Caco-2 (cell line): ENCODE data around the gene SSTR5. TPM values are rescaled to one million over a fixed set of nuclear protein-coding genes. Genes with fewer than 3 reads are reported as not detected.

Source experiments
- BruUV-seq: library from RNA; stranded (reverse); fragments of 400-500 nt; replicated peaks from 2 replicates; lab custom pipeline; 2021; lab: Mats Ljungman, UMichigan
- CTCF ChIA-PET: fragments of 300-600 bp; sonication (Branson Sonifier 250); formaldehyde crosslinking; loops from one replicate; lab custom pipeline; 2022; ENCODE audit warnings: antibody characterized with exemption; lab: Charles Lee
- POLR2A ChIA-PET: fragments of 300-600 bp; sonication (Branson Sonifier 250); formaldehyde crosslinking; loops from one replicate; lab custom pipeline; 2022; ENCODE audit warnings: antibody characterized with exemption; lab: Charles Lee
- DNase-seq, 2 experiments: peaks; one replicate each; pipeline versions ENCODE4 v3.0.0 to v3.0.0-alpha.2; 2020 to 2022
- H3K27me3 ChIP-seq: replicated peaks from 2 replicates; pipeline ENCODE4 v1.6.0; 2011; ENCODE audit warnings: low read length; ENCODE audit not compliant: control insufficient read depth, insufficient read depth
- H3K36me3 ChIP-seq: 2 replicates; pipeline ENCODE4 v1.5.1; 2011; ENCODE audit warnings: low read length; ENCODE audit not compliant: control insufficient read depth, insufficient read depth
- H3K4me1 ChIP-seq: fragments of 250-450 bp; sonication (Bioruptor Pico); 2 replicates; pipeline ENCODE4 v1.5.1; 2020; ENCODE audit warnings: mild to moderate bottlenecking
- H3K4me3 ChIP-seq: 2 replicates; pipeline ENCODE4 v1.5.1; 2011; ENCODE audit warnings: low read depth, mild to moderate bottlenecking, control low read depth, low read length
- H3K9me3 ChIP-seq: fragments of 250-450 bp; sonication (Bioruptor Pico); 2 replicates; pipeline ENCODE4 v1.5.1; 2020; ENCODE audit warnings: mild to moderate bottlenecking, moderate library complexity
- H3K27ac Mint-ChIP-seq: one replicate; pipeline ENCODE4 v1.8.0; 2022; ENCODE audit warnings: mixed read lengths; ENCODE audit not compliant: unreplicated experiment
- H3K27me3 Mint-ChIP-seq: one replicate; pipeline ENCODE4 v1.8.0; 2022; ENCODE audit warnings: mixed read lengths; ENCODE audit not compliant: insufficient read depth, unreplicated experiment
- H3K36me3 Mint-ChIP-seq: one replicate; pipeline ENCODE4 v1.8.0; 2022; ENCODE audit warnings: mild to moderate bottlenecking, mixed read lengths; ENCODE audit not compliant: insufficient read depth, unreplicated experiment
- H3K4me1 Mint-ChIP-seq: one replicate; pipeline ENCODE4 v1.8.0; 2022; ENCODE audit warnings: low read depth, mixed read lengths; ENCODE audit not compliant: unreplicated experiment
- H3K4me3 Mint-ChIP-seq: one replicate; pipeline ENCODE4 v1.8.0; 2022; ENCODE audit warnings: mild to moderate bottlenecking, moderate library complexity, mixed read lengths; ENCODE audit not compliant: unreplicated experiment
- H3K9me3 Mint-ChIP-seq: one replicate; pipeline ENCODE4 v1.8.0; 2022; ENCODE audit warnings: mixed read lengths; ENCODE audit not compliant: unreplicated experiment
- intact Hi-C: fragments of 100-400 bp; cut with micrococcal nuclease; formaldehyde crosslinking; loops from one replicate; pipeline ENCODE4 v1.10.0; 2022; ENCODE audit not compliant: unreplicated experiment
- total RNA-seq: library from RNA; stranded (reverse); gene quantifications from 2 replicates; pipeline ENCODE4 v1.2.3, GENCODE V29; 2022
- TF ChIP-seq, protein P1 (sequence below), 2 experiments: fragments of 200-600 bp in 1 of 2; IDR thresholded peaks; 1 replicate in 1 of 2; 2 replicates in 1 of 2; pipeline versions ENCODE4 v1.5.1 to v1.8.0; 2011 to 2022; ENCODE audit warnings: antibody characterized with exemption in 1 of 2, control low read depth in 1 of 2, inconsistent platforms in 1 of 2, low read depth in 1 of 2, low read length in 1 of 2, mild to moderate bottlenecking in 1 of 2, moderate library complexity in 1 of 2; ENCODE audit not compliant: insufficient read depth in 1 of 2, severe bottlenecking in 1 of 2, unreplicated experiment in 1 of 2

The SSTR5 gene
- total RNA-seq, 1 experiment from 2014 or later, result 0.23 TPM

GRCh38 chr16:1108299-1109252 is 36.0 kb downstream of the SSTR5 start:
- TF ChIP-seq, protein P1, sequence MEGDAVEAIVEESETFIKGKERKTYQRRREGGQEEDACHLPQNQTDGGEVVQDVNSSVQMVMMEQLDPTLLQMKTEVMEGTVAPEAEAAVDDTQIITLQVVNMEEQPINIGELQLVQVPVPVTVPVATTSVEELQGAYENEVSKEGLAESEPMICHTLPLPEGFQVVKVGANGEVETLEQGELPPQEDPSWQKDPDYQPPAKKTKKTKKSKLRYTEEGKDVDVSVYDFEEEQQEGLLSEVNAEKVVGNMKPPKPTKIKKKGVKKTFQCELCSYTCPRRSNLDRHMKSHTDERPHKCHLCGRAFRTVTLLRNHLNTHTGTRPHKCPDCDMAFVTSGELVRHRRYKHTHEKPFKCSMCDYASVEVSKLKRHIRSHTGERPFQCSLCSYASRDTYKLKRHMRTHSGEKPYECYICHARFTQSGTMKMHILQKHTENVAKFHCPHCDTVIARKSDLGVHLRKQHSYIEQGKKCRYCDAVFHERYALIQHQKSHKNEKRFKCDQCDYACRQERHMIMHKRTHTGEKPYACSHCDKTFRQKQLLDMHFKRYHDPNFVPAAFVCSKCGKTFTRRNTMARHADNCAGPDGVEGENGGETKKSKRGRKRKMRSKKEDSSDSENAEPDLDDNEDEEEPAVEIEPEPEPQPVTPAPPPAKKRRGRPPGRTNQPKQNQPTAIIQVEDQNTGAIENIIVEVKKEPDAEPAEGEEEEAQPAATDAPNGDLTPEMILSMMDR (IDR thresholded peaks at IDR 0.05; ENCODE audit: insufficient read depth in 1 of 2, low read depth in 1 of 2, low read length in 1 of 2, severe bottlenecking in 1 of 2, unreplicated experiment in 1 of 2), result no peak
- ChIA-PET CTCF (no interaction called here), POLR2A (no interaction called here)
- no TSS peak for BruUV-seq
- Histone ChIP-seq H3K4me3 (no peak overlapping the region), H3K9me3 (no peaks in the 10 kb centered on the region), H3K36me3 (no peaks in the 10 kb centered on the region), H3K27me3 (no peaks in the 10 kb centered on the region; the same call in 1 of the 2 replicates), H3K4me1 (peaks cover under 1% of the 10 kb centered on the region; the same call in 1 of the 2 replicates)
- Mint-ChIP-seq H3K27me3 (peaks cover 6% of the 10 kb centered on the region), H3K9me3 (no peaks in the 10 kb centered on the region), H3K4me3 (no peak overlapping the region), H3K27ac (no peak overlapping the region), H3K4me1 (no peaks in the 10 kb centered on the region), H3K36me3 (no peaks in the 10 kb centered on the region)
- intact Hi-C loops, result no loop called here
- no peak for DNase-seq

DNA sequence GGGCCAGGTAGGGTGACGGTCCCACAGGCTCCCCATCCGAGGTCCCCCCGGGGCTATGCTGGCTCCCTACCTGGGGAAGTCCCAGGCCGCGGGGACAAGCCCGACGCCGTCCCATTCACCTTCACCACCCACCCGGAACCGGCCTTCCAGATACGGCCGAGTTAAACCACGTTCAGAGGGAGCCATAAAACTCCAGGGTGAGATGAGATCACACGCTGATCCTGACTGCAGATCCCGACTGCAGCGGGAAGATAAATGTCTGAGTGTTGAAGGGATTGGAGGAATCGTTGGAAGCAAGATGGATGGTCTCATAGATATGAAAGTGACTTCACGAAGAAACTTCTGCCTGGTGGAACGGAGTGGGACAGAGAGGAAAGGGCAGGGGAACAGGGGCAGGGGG is 37.1 kb downstream of the SSTR5 start:
- Mint-ChIP-seq H3K4me1 (no peaks in the 10 kb centered on the region), H3K9me3 (no peaks in the 10 kb centered on the region), H3K27ac (no peak overlapping the region), H3K27me3 (peaks cover 6% of the 10 kb centered on the region), H3K4me3 (no peak overlapping the region), H3K36me3 (no peaks in the 10 kb centered on the region)
- TF ChIP-seq, protein P1 (IDR thresholded peaks at IDR 0.05; ENCODE audit: insufficient read depth in 1 of 2, low read depth in 1 of 2, low read length in 1 of 2, severe bottlenecking in 1 of 2, unreplicated experiment in 1 of 2), result no peak
- Histone ChIP-seq H3K4me1 (no peaks in the 10 kb centered on the region), H3K36me3 (no peaks in the 10 kb centered on the region), H3K4me3 (no peak overlapping the region), H3K27me3 (no peaks in the 10 kb centered on the region; the same call in 1 of the 2 replicates), H3K9me3 (no peaks in the 10 kb centered on the region)
- intact Hi-C loops, result no loop called here
- DNase-seq, result no peak
- no TSS peak for BruUV-seq
- POLR2A ChIA-PET, result no interaction called here
- CTCF ChIA-PET, result no interaction called here

- intact Hi-C loops, result no loop called here
- ChIA-PET CTCF (no interaction called here), POLR2A (no interaction called here)
- Histone ChIP-seq H3K27me3 (no peaks in the 10 kb centered on the region; the same call in 1 of the 2 replicates), H3K36me3 (no peaks in the 10 kb centered on the region), H3K4me1 (no peaks in the 10 kb centered on the region), H3K9me3 (no peaks in the 10 kb centered on the region), H3K4me3 (no peak overlapping the region)
- Mint-ChIP-seq H3K36me3 (no peaks in the 10 kb centered on the region), H3K4me1 (no peaks in the 10 kb centered on the region), H3K27ac (no peak overlapping the region), H3K4me3 (no peak overlapping the region), H3K9me3 (no peaks in the 10 kb centered on the region), H3K27me3 (peaks cover 3% of the 10 kb centered on the region)
- BruUV-seq, result no TSS peak
- no peak for DNase-seq
- TF ChIP-seq, protein P1 (IDR thresholded peaks at IDR 0.05; ENCODE audit: insufficient read depth in 1 of 2, low read depth in 1 of 2, low read length in 1 of 2, severe bottlenecking in 1 of 2, unreplicated experiment in 1 of 2), result no peak
Observed at GRCh38 chr16:1112506-1113184, 40.1 kb downstream of the SSTR5 start.
